NOMO-1 treated with DMSO at 0.1 percent for 48 hours (cell line): ENCODE results near the gene ZNF135.

Source experiments
- DNase-seq: peaks from one replicate; lab custom pipeline; 2025; ENCODE audit not compliant: unreplicated experiment; lab: John Stamatoyannopoulos, UW

The ZNF135 gene

GRCh38 chr19:58046856-58047255, 12.2 kb upstream of the ZNF135 start:
- no peak for DNase-seq

GRCh38 chr19:58047672-58048071, 11.4 kb upstream of the ZNF135 start:
- DNase-seq: no peak

- no peak for DNase-seq
Measured at GRCh38 chr19:58052256-58052655, 6.8 kb upstream of the ZNF135 start.

DNA sequence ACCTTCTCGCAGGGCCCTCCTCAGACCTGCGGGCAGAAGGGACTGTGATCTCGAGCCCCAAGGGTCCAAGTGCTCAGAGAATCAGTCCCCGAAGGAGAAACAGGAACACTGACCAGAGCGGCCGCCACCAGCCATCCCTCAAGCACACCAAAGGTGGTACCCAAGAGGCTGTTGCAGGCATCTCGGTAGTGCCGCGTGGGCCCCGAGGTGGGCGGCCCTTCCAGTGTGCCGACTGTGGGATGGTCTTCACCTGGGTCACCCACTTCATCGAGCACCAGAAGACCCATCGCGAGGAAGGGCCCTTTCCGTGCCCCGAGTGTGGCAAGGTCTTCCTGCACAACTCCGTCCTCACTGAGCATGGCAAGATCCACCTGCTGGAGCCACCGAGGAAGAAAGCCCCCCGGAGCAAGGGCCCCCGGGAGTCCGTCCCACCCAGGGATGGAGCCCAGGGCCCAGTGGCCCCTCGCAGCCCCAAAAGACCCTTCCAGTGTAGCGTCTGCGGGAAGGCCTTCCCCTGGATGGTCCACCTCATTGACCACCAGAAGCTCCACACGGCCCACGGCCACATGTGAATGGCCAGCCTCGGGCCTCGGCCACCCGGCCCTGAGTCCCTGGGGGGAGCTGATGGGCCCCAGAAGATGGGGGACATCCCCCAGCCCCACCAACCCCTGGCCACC, 5.5 kb upstream of the ZNF135 start:
- DNase-seq: no peak

- no peak for DNase-seq
Measured at GRCh38 chr19:58054901-58055874, 3.9 kb upstream of the ZNF135 start.

DNA sequence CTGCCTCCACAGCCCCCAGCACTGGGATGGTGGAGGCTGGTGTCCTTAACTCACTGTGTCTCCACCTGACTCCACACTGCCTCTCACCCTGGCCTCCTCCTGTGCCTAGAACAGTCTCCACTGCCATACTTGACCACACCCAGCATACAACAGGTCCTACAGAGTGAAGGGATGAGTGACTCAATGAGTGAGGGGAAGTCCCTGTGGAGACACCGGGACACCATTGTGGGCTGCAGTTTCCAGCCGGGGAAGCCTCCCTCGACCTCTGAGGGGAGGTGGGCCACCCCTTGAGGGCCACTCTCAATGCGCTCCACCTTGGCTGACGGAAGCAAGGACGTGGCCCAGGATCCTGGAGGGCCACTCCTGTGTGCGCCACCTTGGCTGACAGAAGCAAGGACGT, 2.8 kb upstream of the ZNF135 start:
- no peak for DNase-seq

- DNase-seq: no peak
Measured at GRCh38 chr19:58056861-58057260, 2.2 kb upstream of the ZNF135 start.

DNA sequence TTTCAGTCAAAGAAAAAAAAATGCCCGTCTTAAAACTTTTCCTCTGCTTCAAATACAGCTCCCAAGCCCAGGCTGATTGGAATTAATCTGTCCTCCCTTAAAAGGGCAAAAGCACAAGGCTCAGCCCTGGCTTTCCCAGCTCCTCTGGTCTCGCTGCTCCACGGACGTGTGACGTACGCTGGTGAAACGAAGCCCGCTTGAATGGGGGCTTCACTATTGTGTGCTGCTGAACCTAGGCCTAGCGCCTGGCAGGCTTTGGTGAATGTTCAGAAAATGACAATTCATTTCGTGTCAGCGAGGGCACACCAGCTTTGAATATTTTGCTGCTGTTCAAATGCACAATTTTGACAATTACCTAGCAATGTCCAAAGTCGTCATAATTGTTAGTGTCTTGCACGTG, 615 bp upstream of the ZNF135 start:
- no peak for DNase-seq

DNA sequence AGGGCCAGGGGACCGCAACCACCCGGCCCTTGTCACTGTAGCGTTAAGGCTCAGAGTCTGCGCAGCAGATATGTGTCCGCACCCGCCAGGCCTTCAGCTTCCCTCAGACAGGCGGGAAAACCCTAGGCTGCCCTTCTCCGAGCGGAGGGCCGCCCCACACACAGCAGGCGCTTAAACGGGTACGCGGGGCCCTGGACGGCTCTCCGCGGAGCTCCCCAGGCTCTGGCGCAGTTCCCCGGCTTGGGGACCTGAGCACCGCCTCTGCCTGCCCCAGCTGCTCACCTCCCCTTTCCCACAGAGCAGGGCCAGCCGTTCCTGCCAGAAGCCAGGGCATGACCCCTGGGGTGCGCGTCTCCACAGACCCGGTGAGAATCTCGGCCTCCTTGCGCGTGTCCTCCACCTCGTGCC, 593 bp downstream of the ZNF135 start:
- no peak for DNase-seq

- no peak for DNase-seq
Measured at GRCh38 chr19:58060231-58060630, 1.1 kb downstream of the ZNF135 start.

DNA sequence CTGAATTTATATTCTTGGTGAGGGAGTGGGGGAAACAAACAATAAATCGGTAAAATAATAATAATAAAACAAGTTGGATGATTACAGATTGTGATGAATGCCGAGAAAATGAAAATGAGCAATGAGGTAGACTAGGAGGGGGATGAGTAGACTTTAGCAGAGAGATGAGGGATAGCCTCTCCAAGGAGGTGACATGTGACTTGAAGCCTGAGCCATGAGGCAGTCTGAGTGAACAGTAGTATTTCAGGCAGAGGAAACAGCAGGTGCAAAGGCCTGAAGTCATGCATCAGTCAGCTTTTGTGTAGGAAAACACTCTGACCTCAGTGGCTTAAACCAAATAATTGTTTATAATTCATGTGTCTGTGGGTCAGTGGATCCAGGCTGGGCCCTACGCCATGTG, 4.6 kb downstream of the ZNF135 start:
- no peak for DNase-seq

GRCh38 chr19:58067240-58067912, 8.3 kb downstream of the ZNF135 start:
- DNase-seq: no peak

- no peak for DNase-seq
Measured at GRCh38 chr19:58079792-58080191, 20.7 kb downstream of the ZNF135 start.

DNA sequence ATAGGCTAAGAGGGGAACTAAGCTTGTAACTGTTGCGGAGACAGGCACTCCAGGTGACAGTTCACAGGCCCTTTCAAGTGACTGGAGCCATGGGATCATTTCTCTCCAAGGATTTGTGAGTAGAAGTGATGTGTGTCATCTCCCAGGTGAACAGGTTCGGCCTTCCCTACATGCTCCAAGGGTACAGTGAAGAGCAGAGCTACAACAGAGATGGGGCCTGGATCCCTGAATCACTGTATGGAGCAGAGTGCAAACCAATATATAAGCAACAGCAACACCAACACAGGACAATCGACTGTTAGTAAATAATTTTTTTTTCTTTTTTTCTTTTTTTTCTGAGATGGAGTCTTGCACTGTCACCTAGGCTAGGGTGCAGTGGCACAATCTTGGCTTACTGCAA, 23.9 kb downstream of the ZNF135 start:
- DNase-seq: no peak

- no peak for DNase-seq
Measured at GRCh38 chr19:58084596-58085347, 25.7 kb downstream of the ZNF135 start.

- no peak for DNase-seq
Measured at GRCh38 chr19:58085348-58085875, 26.3 kb downstream of the ZNF135 start.

DNA sequence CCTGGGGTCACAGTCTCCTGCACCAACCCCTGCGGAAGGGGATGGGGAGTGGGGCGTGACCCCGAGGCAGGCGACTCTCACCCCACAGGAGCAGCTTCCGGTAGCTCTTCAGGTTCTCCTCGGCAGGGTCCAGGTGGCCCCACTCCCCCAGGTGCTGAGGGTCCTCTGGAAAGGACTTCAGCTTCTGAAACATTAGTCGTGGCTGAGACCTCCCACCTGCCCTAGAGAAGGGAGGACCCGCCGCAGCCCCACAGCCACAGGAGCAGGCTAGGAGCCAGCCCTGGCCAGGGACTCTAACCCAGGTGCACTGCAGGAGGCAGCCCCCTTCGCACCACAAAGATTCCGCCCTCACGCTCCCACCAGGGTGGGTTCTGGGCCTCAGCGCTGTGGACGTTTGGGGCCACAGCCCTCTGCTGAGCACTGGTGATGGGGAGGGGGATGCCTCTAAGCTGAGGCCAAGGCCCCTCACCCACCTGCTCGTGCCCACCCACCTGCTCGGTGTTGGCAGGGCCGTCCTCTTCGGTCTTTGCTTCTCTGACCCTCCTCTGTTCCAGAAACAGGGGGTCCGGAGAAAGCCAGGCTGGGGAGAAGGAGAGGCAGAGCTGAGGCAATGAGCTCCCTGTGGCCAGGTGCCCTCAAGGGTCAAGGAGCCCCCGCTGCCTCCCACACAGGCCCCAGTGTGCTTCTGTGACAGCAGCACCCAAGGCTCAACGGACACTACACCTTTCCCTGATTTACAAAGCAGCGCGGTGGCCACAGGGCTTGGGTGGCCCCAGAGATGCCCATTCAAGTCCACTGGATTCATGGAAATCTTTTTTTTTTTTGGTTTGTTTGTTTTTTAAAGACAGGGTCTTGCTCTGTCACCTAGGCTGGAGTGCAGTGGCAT, 28.0 kb downstream of the ZNF135 start:
- no peak for DNase-seq

- no peak for DNase-seq
Measured at GRCh38 chr19:58088521-58089052, 29.5 kb downstream of the ZNF135 start.

DNA sequence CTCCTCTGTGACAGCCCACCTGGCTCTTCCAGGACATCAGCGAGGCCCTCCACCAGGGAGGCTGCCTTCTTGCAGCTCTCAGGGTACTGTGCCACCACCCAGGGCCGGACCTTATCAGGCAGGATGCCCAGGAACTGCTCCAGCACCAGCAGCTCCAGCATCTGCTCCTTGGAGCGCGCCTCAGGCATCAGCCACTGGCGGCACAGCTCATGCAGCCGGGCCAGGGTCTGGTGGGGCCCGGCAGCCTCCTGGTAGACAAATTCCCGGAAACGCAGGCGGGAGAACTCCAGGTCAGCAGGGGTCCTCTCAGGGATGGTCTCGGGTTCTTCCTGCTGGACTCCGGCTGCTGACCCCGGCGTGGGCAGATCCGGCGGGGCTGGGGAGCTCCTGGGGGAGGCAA, 30.8 kb downstream of the ZNF135 start:
- DNase-seq: no peak
